GM19328 (cell line): ENCODE measurements around the gene ATP1A4.

Source experiments
- ATAC-seq: cut with Tn5 transposase; IDR thresholded peaks from one replicate; pipeline ENCODE4 v1.9.1; 2021; ENCODE audit warnings: mild to moderate bottlenecking, moderate library complexity; ENCODE audit not compliant: unreplicated experiment

ATP1A4 gene

GRCh38 chr1:160204526-160205241 is 53.3 kb downstream of the ATP1A4 start:
- ATAC-seq = peak; percentile 37

GRCh38 chr1:160205242-160206035 is 54.0 kb downstream of the ATP1A4 start, which contains the start of gene PEA15:
Gene PEA15 (plus strand): TSS chr1:160205384. CDS start chr1:160211545, 6,161 bp downstream.
- ATAC-seq = no peak

- no peak for ATAC-seq
Measured at GRCh38 chr1:160206036-160206389, 54.6 kb downstream of the ATP1A4 start.

- ATAC-seq = no peak
Measured at GRCh38 chr1:160206421-160207117, 55.2 kb downstream of the ATP1A4 start.

GRCh38 chr1:160207118-160207650 is 55.8 kb downstream of the ATP1A4 start:
- ATAC-seq = no peak

- ATAC-seq = no peak
Measured at GRCh38 chr1:160207771-160208556, 56.6 kb downstream of the ATP1A4 start.

GRCh38 chr1:160208557-160209320 is 57.3 kb downstream of the ATP1A4 start:
- ATAC-seq = no peak

GRCh38 chr1:160209321-160210046 is 58.1 kb downstream of the ATP1A4 start:
- ATAC-seq = no peak

- no peak for ATAC-seq
Measured at GRCh38 chr1:160210561-160210960, 59.2 kb downstream of the ATP1A4 start.

- no peak for ATAC-seq
Measured at GRCh38 chr1:160211046-160211790, 59.8 kb downstream of the ATP1A4 start.

GRCh38 chr1:160214481-160215140 is 63.2 kb downstream of the ATP1A4 start:
- ATAC-seq = no peak

GRCh38 chr1:160216301-160216700 is 64.9 kb downstream of the ATP1A4 start:
- no peak for ATAC-seq

GRCh38 chr1:160217481-160218051 is 66.2 kb downstream of the ATP1A4 start:
- ATAC-seq = no peak

- ATAC-seq = no peak
Measured at GRCh38 chr1:160219062-160219929, 67.9 kb downstream of the ATP1A4 start.

- ATAC-seq = no peak
Measured at GRCh38 chr1:160220301-160220700, 68.9 kb downstream of the ATP1A4 start.

GRCh38 chr1:160221089-160221488 is 69.7 kb downstream of the ATP1A4 start:
- ATAC-seq = no peak

- no peak for ATAC-seq
Measured at GRCh38 chr1:160222546-160222945, 71.1 kb downstream of the ATP1A4 start.
